Keratinocyte (primary cell): ENCODE results near the gene CORO2B. TPM values are rescaled to one million over a fixed set of nuclear protein-coding genes. Genes with fewer than 3 reads are reported as not detected.

Source experiments
- DNase-seq: peaks from one replicate; pipeline ENCODE4 v3.0.0-alpha.2; 2011; ENCODE audit warnings: low read depth, missing footprints, low spot score
- FAIRE-seq: peaks from 2 replicates; lab custom pipeline; 2011; peaks lifted over from hg19 to GRCh38; lab: Jason Lieb, UNC
- H2AFZ ChIP-seq: 2 replicates; pipeline ENCODE4 v1.6.0; 2012; ENCODE audit warnings: low read length, control low read depth, inconsistent platforms; ENCODE audit not compliant: control insufficient read depth
- H3K27ac ChIP-seq: 2 replicates; pipeline ENCODE4 v1.5.1; 2011; ENCODE audit warnings: low read length; ENCODE audit not compliant: control insufficient read depth, insufficient read depth
- H3K27me3 ChIP-seq: 3 replicates; pipeline ENCODE4 v1.6.0; 2011; ENCODE audit warnings: low read length; ENCODE audit not compliant: control insufficient read depth, insufficient read depth; ENCODE audit errors: extremely low read depth
- H3K36me3 ChIP-seq, 2 experiments: 2 replicates in 1 of 2; 3 replicates in 1 of 2; pipeline ENCODE4 v1.5.1; 2011; ENCODE audit warnings: low read length in 2 of 2, mild to moderate bottlenecking in 1 of 2; ENCODE audit not compliant: control insufficient read depth in 2 of 2, insufficient read depth in 2 of 2; ENCODE audit errors: extremely low read depth in 1 of 2
- H3K4me1 ChIP-seq: 3 replicates; pipeline ENCODE4 v1.5.1; 2011; ENCODE audit warnings: low read length; ENCODE audit not compliant: control insufficient read depth, insufficient read depth; ENCODE audit errors: extremely low read depth
- H3K4me2 ChIP-seq: 3 replicates; pipeline ENCODE4 v1.6.0; 2011; ENCODE audit warnings: low read depth, low read length; ENCODE audit not compliant: control insufficient read depth, insufficient read depth; ENCODE audit errors: extremely low read depth
- H3K4me3 ChIP-seq, 3 experiments: fragments of 200-600 bp in 1 of 3; sonication (generic) in 1 of 3; 2 replicates in 2 of 3; 3 replicates in 1 of 3; pipeline ENCODE4 v1.5.1; 2011 to 2016; ENCODE audit warnings: low read length in 3 of 3, mild to moderate bottlenecking in 3 of 3, control low read depth in 2 of 3, inconsistent platforms in 1 of 3, low read depth in 1 of 3, mixed read lengths in 1 of 3, mixed run types in 1 of 3, moderate library complexity in 1 of 3; ENCODE audit not compliant: control insufficient read depth in 2 of 3, insufficient read depth in 2 of 3; ENCODE audit errors: extremely low read depth in 1 of 3
- H3K79me2 ChIP-seq: 2 replicates; pipeline ENCODE4 v1.6.0; 2012; ENCODE audit warnings: low read length; ENCODE audit not compliant: control insufficient read depth, insufficient read depth
- H3K9ac ChIP-seq: 3 replicates; pipeline ENCODE4 v1.6.0; 2011; ENCODE audit warnings: low read length; ENCODE audit not compliant: control insufficient read depth, insufficient read depth; ENCODE audit errors: extremely low read depth
- H3K9me1 ChIP-seq: 3 replicates; pipeline ENCODE4 v1.6.0; 2011; ENCODE audit warnings: low read length; ENCODE audit not compliant: control insufficient read depth, insufficient read depth; ENCODE audit errors: extremely low read depth
- H3K9me3 ChIP-seq: 2 replicates; pipeline ENCODE4 v1.5.1; 2012; ENCODE audit warnings: low read depth, low read length; ENCODE audit not compliant: control insufficient read depth
- H4K20me1 ChIP-seq: 3 replicates; pipeline ENCODE4 v1.6.0; 2011; ENCODE audit warnings: low read length; ENCODE audit not compliant: control insufficient read depth, insufficient read depth; ENCODE audit errors: extremely low read depth
- EZH2 ChIP-seq: IDR thresholded peaks from one replicate; pipeline ENCODE4 v1.6.1; 2012; ENCODE audit warnings: inconsistent platforms, mild to moderate bottlenecking, low read length, moderate library complexity
- dilution Hi-C: fragments of 300-500 bp; cut with MboI; formaldehyde crosslinking; loops from one replicate; pipeline ENCODE4 v1.7.0; 2020; ENCODE audit warnings: low sequenced_read_pairs; ENCODE audit not compliant: extremely low pct_ligation_motif_present
- polyA plus RNA-seq, 5 experiments: library from polyadenylated mRNA; depleted of rRNA in 3 of 5; stranded (reverse) in 3 of 5; stranded (forward) in 1 of 5; unstranded in 1 of 5; fragments of >200 nt; gene quantifications; 1 replicate in 1 of 5; 2 replicates in 3 of 5; 3 replicates in 1 of 5; pipeline versions ENCODE4 v1.2.1 to v1.2.3, GENCODE V29; 2011 to 2012; ENCODE audit warnings: missing spikeins in 2 of 5, low read depth in 1 of 5, low replicate concordance in 1 of 5
- TF ChIP-seq, protein P1 (sequence below), 3 experiments: IDR thresholded peaks in 1 of 3; conservative IDR thresholded peaks in 1 of 3; optimal IDR thresholded peaks in 1 of 3; 2 replicates in 2 of 3; 3 replicates in 1 of 3; pipeline versions ENCODE3 to v1.5.1; 2011; ENCODE audit warnings: low read length in 3 of 3, mild to moderate bottlenecking in 3 of 3, moderate library complexity in 2 of 3, control low read depth in 1 of 3, inconsistent platforms in 1 of 3; ENCODE audit not compliant: insufficient read depth in 2 of 3; ENCODE audit errors: extremely low read depth in 1 of 3

The CORO2B gene
- polyA plus RNA-seq, 1 donor (not counting 4 experiments of a cell fraction or from before 2014, with no cell fraction given), result 0.13 TPM

DNA sequence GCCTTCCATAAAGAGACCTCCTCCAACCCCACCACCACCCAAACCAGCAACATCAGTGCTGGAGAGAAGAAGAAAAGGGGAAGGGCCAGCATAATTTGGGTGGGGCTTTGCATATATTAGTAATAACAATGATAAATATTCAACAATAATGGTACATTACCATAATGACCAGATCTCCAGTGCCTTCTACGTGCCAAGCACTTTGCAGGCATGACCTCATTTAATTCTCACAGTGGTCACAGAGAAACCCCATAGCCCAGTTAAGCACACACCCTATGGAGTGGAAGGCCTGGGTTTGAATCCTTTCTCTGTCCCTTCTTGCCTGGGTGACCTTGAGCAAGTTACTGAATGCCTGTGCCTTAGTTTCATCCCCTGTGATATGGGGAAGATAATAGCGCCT, 49.2 kb downstream of the CORO2B start:
- no peak for TF ChIP-seq EZH2
- TF ChIP-seq, protein P1, sequence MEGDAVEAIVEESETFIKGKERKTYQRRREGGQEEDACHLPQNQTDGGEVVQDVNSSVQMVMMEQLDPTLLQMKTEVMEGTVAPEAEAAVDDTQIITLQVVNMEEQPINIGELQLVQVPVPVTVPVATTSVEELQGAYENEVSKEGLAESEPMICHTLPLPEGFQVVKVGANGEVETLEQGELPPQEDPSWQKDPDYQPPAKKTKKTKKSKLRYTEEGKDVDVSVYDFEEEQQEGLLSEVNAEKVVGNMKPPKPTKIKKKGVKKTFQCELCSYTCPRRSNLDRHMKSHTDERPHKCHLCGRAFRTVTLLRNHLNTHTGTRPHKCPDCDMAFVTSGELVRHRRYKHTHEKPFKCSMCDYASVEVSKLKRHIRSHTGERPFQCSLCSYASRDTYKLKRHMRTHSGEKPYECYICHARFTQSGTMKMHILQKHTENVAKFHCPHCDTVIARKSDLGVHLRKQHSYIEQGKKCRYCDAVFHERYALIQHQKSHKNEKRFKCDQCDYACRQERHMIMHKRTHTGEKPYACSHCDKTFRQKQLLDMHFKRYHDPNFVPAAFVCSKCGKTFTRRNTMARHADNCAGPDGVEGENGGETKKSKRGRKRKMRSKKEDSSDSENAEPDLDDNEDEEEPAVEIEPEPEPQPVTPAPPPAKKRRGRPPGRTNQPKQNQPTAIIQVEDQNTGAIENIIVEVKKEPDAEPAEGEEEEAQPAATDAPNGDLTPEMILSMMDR (optimal IDR thresholded peaks at IDR 0.05 in 1 of 3, IDR thresholded peaks at IDR 0.05 in 1 of 3, conservative IDR thresholded peaks at IDR 0.05 in 1 of 3; ENCODE audit: extremely low read depth in 1 of 3, insufficient read depth in 2 of 3, low read length in 3 of 3), result no peak
- H3K4me1 ChIP-seq, result no peaks in the 10 kb centered on the region
- no peaks in the 10 kb centered on the region for H3K9me1 ChIP-seq
- FAIRE-seq (no peak), DNase-seq (no peak)
- H3K4me2 ChIP-seq, result no peak overlapping the region
- H3K4me3 ChIP-seq, result no peak overlapping the region
- H4K20me1 ChIP-seq, result no peaks in the 10 kb centered on the region
- H3K27ac ChIP-seq, result no peak overlapping the region
- H3K27me3 ChIP-seq, result no peaks in the 10 kb centered on the region
- H2AFZ ChIP-seq, result no peak overlapping the region
- no peaks in the 10 kb centered on the region for H3K36me3 ChIP-seq
- no peaks in the 10 kb centered on the region for H3K79me2 ChIP-seq
- dilution Hi-C loops, result no loop called here
- no peaks in the 10 kb centered on the region for H3K9me3 ChIP-seq
- H3K9ac ChIP-seq, result no peak overlapping the region

DNA sequence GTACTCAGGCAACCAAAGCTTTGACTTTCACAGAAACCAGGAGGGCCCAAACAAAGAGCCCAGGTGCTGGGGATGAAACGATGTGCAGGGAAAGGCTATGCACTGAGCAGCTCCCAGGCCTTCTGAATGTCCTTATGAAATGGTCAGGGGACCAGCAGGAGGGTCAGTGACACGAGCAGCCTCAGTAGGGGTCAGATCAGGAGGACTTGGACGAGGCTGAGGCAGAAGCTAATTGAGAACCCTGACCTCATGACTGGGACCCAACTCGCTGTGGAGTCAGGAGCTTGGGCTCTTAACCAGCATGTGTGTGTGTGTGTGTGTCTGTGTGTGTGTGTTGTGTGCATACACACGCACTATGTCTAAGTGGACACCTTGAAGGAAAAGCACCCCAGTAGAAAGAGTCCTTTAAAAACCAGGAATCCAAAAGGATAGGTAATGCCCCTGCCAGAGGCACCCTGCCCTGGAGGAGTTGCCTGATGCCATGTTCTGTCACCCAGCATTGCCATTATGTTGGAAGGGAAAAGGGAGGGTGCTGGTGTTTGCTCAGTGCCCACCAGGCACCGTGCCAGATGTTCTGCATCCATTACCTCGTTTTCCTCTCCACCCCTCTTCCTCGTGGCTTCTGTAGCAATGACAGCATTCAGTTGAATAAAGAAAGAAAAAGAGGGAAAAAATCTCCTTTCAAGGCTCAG, 50.9 kb downstream of the CORO2B start:
- TF ChIP-seq, protein P1 (optimal IDR thresholded peaks at IDR 0.05 in 1 of 3, IDR thresholded peaks at IDR 0.05 in 1 of 3, conservative IDR thresholded peaks at IDR 0.05 in 1 of 3; ENCODE audit: extremely low read depth in 1 of 3, insufficient read depth in 2 of 3, low read length in 3 of 3), result no peak
- no peak for TF ChIP-seq EZH2
- Histone ChIP-seq H3K9me1 (no peaks in the 10 kb centered on the region), H3K9ac (no peak overlapping the region), H3K4me2 (no peak overlapping the region), H3K27me3 (no peaks in the 10 kb centered on the region), H3K36me3 (no peaks in the 10 kb centered on the region), H4K20me1 (no peaks in the 10 kb centered on the region), H3K9me3 (no peaks in the 10 kb centered on the region), H3K79me2 (no peaks in the 10 kb centered on the region), H3K4me1 (no peaks in the 10 kb centered on the region), H2AFZ (no peak overlapping the region), H3K4me3 (no peak overlapping the region), H3K27ac (no peak overlapping the region)
- no peak for FAIRE-seq
- dilution Hi-C loops, result no loop called here
- DNase-seq, result no peak
